ENCODE data around the gene BMPER. TPM values are rescaled to one million over a fixed set of nuclear protein-coding genes. Genes with fewer than 3 reads are reported as not detected.

The BMPER gene
- total RNA-seq, 4 donors from 2014 or later = 0.65 to 6.5 (median 3.5) TPM

DNA sequence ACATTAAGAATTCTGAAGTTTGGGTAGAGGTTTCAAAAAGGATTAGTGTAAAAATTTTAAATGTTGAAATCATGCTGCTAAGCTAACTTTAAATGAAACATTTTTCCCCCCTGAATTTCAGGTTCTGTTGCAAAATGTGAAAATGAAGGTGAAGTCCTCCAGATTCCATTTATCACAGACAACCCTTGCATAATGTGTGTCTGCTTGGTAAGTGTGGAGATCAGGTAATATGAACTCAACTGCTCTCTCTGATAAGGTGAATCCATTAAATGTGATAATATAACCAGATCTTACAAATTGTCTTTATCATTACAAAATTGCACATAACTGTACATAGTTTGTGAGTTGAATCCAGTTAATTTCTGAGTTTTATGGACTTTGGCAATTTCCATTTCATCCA, 1.4 kb downstream of the BMPER start:
- intact Hi-C loops (cut with DNase I) = no loop called here
- no peak overlapping the region for H3K4me3 ChIP-seq
- peaks cover 10 to 27% (median 23%) of the 10 kb centered on the region in 4 donors for H3K4me1 ChIP-seq
- peaks cover 0 to 25% (median 0%) of the 10 kb centered on the region in 4 donors for H3K27me3 ChIP-seq
- no peaks in the 10 kb centered on the region for H3K36me3 ChIP-seq
- no peak for DNase-seq (ENCODE audit: extremely low spot score)
- no peak overlapping the region for H3K27ac ChIP-seq (replicated peaks in 1 of 4)
- no peaks in the 10 kb centered on the region for H3K9me3 ChIP-seq
- TF ChIP-seq POLR2AphosphoS5 (IDR thresholded peaks at IDR 0.05) (no peak), POLR2A (IDR thresholded peaks at IDR 0.05; ENCODE audit: low read depth) (no peak), EP300 (IDR thresholded peaks at IDR 0.05) (no peak)
- TF ChIP-seq, protein P1, sequence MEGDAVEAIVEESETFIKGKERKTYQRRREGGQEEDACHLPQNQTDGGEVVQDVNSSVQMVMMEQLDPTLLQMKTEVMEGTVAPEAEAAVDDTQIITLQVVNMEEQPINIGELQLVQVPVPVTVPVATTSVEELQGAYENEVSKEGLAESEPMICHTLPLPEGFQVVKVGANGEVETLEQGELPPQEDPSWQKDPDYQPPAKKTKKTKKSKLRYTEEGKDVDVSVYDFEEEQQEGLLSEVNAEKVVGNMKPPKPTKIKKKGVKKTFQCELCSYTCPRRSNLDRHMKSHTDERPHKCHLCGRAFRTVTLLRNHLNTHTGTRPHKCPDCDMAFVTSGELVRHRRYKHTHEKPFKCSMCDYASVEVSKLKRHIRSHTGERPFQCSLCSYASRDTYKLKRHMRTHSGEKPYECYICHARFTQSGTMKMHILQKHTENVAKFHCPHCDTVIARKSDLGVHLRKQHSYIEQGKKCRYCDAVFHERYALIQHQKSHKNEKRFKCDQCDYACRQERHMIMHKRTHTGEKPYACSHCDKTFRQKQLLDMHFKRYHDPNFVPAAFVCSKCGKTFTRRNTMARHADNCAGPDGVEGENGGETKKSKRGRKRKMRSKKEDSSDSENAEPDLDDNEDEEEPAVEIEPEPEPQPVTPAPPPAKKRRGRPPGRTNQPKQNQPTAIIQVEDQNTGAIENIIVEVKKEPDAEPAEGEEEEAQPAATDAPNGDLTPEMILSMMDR (IDR thresholded peaks at IDR 0.05) = no peak

DNA sequence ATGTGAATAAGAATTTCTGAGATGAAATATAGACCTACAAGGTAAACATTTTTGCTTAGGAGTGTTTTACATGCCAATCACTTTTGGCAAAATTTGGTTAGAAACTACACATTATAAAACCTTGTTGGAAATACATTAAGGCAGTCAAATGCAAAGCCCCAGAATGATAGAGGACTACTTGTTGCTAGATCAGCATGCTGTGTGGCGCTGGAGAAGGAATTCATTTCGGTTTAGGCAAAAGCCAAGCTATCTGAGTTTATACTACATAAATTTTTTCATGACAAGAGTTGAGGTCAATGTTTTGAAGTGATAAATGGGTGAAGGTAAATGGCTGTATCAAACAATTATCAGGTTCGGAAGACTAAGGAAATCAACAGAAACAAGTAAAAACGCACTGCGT, 2.3 kb downstream of the BMPER start:
- 95% methylated on average over 5 of the region's 5 CpGs for WGBS
- intact Hi-C loops (cut with DNase I) = no loop called here
- no peak for DNase-seq (ENCODE audit: extremely low spot score)
- no peaks in the 10 kb centered on the region for H3K36me3 ChIP-seq
- H3K9me3 ChIP-seq = no peaks in the 10 kb centered on the region
- H3K4me3 ChIP-seq = no peak overlapping the region
- TF ChIP-seq, protein P1 (IDR thresholded peaks at IDR 0.05) = no peak
- TF ChIP-seq EP300 (IDR thresholded peaks at IDR 0.05) (no peak), POLR2A (IDR thresholded peaks at IDR 0.05; ENCODE audit: low read depth) (no peak), POLR2AphosphoS5 (IDR thresholded peaks at IDR 0.05) (no peak)
- H3K27ac ChIP-seq (replicated peaks in 1 of 4) = no peak overlapping the region
- H3K27me3 ChIP-seq = peaks cover 0 to 25% (median 0%) of the 10 kb centered on the region in 4 donors
- H3K4me1 ChIP-seq = peaks cover 10 to 27% (median 23%) of the 10 kb centered on the region in 4 donors

DNA sequence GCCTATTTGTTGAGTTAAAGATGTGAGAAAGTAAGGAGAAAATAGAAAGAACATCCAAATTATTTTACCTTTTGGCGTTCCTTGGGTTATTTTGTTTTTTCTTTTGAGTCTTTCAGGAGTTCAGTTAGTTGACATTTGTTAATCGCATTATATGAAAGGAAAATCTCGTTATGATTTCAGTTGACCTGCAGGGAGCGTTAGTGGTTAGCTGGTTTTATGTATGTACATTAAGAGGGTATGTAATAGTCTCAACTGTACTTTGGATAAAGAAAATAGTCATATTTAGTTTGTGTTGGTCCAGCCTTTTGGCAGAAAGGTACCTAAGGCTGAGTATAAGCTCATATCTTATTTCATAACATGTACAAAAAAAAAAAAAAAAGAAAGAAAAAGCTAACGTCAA, 4.0 kb downstream of the BMPER start:
- 65% methylated on average over 5 of the region's 5 CpGs for whole genome bisulfite sequencing
- intact Hi-C loops (cut with DNase I) = no loop called here
- H3K4me1 ChIP-seq = peaks cover 4 to 17% (median 15%) of the 10 kb centered on the region in 4 donors
- no peak overlapping the region for H3K4me3 ChIP-seq
- H3K9me3 ChIP-seq = no peaks in the 10 kb centered on the region
- no peak overlapping the region for H3K27ac ChIP-seq (replicated peaks in 1 of 4)
- DNase-seq (ENCODE audit: extremely low spot score) = no peak
- peaks cover 0 to 19% (median 0%) of the 10 kb centered on the region in 4 donors for H3K27me3 ChIP-seq
- no peaks in the 10 kb centered on the region for H3K36me3 ChIP-seq
- no peak for TF ChIP-seq EP300 (IDR thresholded peaks at IDR 0.05)
- TF ChIP-seq, protein P1 (IDR thresholded peaks at IDR 0.05) = no peak
- TF ChIP-seq POLR2AphosphoS5 (IDR thresholded peaks at IDR 0.05) = no peak
- no peak for TF ChIP-seq POLR2A (IDR thresholded peaks at IDR 0.05; ENCODE audit: low read depth)

DNA sequence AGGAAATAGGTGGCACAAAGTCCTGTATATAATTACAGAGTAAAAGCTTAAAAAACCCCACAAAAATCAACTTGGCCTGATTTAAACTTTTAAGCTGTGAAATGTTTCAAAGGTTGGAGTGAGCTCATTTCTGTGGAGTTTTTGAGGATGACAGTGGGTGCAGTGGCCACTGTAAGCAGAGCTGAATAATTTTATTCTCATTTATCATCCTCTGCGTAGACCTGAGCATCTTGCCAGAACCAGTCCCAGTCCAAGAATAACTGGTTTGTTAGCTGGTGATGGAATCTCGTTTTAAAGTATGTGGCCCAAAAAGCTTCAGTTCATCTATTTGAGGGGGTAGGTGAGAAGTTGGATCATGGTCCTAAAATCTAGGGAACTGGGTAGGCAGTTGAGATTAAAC, 4.4 kb downstream of the BMPER start:
- no peaks in the 10 kb centered on the region for H3K9me3 ChIP-seq
- no peak overlapping the region for H3K4me3 ChIP-seq
- intact Hi-C loops (cut with DNase I) = no loop called here
- no peaks in the 10 kb centered on the region for H3K36me3 ChIP-seq
- peaks cover 0 to 14% (median 0%) of the 10 kb centered on the region in 4 donors for H3K27me3 ChIP-seq
- no peak for TF ChIP-seq EP300 (IDR thresholded peaks at IDR 0.05)
- TF ChIP-seq POLR2A (IDR thresholded peaks at IDR 0.05; ENCODE audit: low read depth) = no peak
- TF ChIP-seq, protein P1 (IDR thresholded peaks at IDR 0.05) = no peak
- no peak for TF ChIP-seq POLR2AphosphoS5 (IDR thresholded peaks at IDR 0.05)
- DNase-seq (ENCODE audit: extremely low spot score) = no peak
- H3K4me1 ChIP-seq = peaks cover 4 to 13% (median 10%) of the 10 kb centered on the region in 4 donors
- H3K27ac ChIP-seq (replicated peaks in 1 of 4) = no peak overlapping the region
- whole genome bisulfite sequencing = 43% methylated on average over 2 of the region's 2 CpGs

DNA sequence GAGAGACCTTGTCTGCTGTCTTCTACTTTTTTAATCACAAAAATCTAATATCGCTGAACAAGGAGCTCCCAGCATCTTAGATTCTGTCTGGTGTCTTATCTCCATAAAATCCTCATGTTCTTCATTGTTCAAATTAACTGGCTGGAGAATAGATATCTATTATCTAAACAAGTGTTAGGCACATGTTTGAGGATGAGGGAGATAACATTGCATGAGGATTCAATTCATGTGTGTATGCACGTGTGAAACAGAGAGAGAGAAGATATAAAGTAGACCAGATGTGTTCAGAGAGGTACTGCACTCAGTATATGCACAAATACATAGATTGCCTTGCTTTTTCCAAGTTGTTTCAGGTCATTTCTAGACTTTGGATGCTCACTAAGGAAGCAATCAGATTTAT, 5.4 kb downstream of the BMPER start:
- Histone ChIP-seq H3K4me1 (peaks cover 0 to 3% (median under 1%) of the 10 kb centered on the region in 4 donors), H3K36me3 (no peaks in the 10 kb centered on the region), H3K9me3 (no peaks in the 10 kb centered on the region), H3K27me3 (peaks cover 0 to 4% (median 0%) of the 10 kb centered on the region in 4 donors), H3K27ac (replicated peaks in 1 of 4) (no peak overlapping the region), H3K4me3 (no peak overlapping the region)
- no peak for DNase-seq (ENCODE audit: extremely low spot score)
- intact Hi-C loops (cut with DNase I) = no loop called here
- no peak for TF ChIP-seq EP300 (IDR thresholded peaks at IDR 0.05)
- TF ChIP-seq POLR2A (IDR thresholded peaks at IDR 0.05; ENCODE audit: low read depth) = no peak
- no peak for TF ChIP-seq POLR2AphosphoS5 (IDR thresholded peaks at IDR 0.05)
- TF ChIP-seq, protein P1 (IDR thresholded peaks at IDR 0.05) = no peak
- 86% methylated on average over 2 of the region's 2 CpGs for WGBS

Measured in esophagus muscularis mucosa (tissue), 4 donors.